GM21423 (cell line): ENCODE data around the gene ZFPM1.

Experiments used
- ATAC-seq: cut with Tn5 transposase; IDR thresholded peaks from one replicate; pipeline ENCODE4 v1.9.1; 2021; ENCODE audit warnings: mild to moderate bottlenecking, moderate library complexity; ENCODE audit not compliant: unreplicated experiment

The ZFPM1 gene

DNA sequence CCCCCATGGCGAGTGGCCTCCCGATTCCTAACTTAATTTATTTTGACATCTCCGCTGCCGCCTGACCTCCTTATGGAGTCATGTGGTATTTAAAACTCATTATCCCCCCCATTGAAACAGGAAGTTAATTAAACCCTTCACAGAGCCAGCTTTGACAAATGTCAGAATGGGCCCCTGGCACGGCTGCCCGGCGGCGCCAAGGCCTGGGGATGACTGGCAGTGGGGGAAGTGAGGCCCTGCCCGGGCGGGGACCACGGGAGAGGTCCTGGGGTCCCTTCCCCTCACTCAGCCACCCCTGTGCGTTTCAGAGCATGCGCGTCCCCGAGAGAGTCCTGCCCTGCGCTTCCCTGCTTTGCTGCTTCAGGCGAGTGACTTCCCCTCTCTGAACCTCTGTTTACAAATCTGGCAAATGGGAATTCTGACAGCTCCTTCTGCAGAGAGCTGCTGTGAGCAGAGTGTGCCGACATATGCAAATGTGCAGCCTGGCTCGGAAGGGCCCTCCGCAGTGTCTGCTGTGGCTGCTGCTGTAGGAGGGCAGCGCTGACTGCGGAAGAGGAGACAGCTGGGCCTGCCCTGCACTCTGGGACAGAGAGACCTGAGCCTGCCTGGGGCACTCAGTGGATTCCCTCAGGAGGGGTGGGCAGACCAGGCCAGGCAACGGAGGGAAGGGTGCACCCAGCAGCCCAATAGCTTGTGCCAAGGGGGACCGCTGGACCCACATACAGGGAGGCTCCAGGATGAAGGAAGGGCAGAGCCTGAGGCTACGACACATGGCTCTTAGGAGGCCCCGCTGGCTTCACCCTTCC lies 4.4 kb upstream of the ZFPM1 start:
- ATAC-seq, result no peak

DNA sequence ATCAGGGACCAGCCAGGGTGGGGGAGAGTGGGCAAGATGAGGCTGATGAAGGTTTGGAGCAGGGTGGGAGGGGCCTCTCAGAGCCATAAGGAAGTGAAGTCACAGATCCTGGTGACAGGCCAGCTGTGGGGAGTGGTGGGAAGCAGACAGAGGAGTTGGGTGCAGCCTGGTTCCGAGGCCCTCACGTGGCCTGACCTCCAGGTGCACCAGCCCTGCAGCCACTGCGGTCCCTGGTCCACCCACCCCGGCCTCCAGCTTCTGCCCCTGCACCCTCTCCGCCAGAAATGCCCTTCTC lies 3.9 kb upstream of the ZFPM1 start:
- no peak for ATAC-seq

- ATAC-seq, result no peak
Measured at GRCh38 chr16:88451586-88452481, 1.2 kb upstream of the ZFPM1 start.

GRCh38 chr16:88452482-88453216 lies 431 bp upstream of the ZFPM1 start:
- peak; percentile 49 for ATAC-seq

DNA sequence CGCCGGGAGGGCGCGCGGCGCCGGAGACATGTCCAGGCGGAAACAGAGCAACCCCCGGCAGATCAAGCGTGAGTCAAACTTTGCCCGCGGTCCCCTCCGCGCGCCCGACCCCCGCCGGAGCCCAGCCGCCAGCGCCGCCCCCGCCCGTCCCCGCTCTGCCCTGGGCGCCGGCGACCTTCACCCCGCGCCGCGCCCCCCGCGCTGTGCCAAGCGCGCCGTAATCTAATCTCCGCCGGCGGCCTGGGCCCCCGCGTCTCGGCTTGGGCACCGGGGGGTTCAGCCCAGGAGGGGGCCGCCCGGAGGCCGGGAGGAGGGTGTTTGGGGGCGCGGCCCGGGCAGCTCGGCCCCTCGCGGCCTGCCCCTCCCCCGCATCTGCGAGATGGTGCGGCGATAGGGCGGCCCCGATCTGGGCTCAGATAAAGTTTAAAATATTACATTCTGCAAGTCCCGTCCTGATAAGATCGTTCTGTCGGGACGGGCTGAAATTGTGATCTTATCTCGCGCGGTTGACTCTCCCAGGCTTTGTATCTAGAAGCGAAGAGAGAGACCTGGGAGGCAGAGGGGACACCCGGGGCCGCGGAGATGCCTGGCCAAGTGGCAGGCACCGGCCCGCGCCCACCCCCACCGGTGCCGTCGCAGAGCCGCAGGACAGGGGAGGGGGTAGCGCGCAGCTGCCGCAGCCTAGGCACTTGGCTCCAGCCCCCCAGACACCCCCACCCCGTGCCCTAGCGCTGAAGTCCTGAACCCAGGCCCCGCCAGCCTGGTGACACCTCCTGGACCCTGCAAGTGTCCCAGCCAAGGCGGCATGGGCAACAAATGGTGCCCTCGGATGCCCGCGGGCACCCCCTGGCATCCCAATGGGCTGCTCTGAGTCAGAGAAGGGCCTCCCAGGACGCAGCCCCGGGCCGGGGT lies 787 bp downstream of the ZFPM1 start:
- no peak for ATAC-seq

DNA sequence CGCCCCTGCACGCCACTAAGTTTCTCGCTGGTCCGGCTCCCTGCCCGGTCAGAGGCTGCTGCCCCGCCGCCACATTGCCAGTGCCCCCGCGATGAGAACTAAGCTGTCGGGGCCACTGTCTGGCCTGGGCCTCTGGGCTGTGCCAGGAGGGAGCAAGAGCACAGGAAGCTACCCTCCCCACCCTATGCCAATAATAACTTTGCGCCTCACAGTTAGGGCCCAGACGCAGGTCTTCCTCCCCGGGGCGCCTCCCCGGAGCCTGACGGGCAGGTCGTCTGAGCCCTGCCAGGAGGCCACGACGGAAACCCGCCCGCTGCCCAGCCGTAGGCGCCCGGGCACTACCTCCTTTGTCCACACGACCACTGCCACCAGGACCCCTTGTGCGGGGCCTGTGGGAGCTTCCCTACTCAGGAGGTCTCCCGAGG lies 1.5 kb downstream of the ZFPM1 start:
- ATAC-seq, result no peak

GRCh38 chr16:88455610-88456355 lies 2.7 kb downstream of the ZFPM1 start:
- ATAC-seq, result no peak

GRCh38 chr16:88456356-88457292 lies 3.5 kb downstream of the ZFPM1 start:
- ATAC-seq, result no peak

- no peak for ATAC-seq
Measured at GRCh38 chr16:88458039-88458772, 5.1 kb downstream of the ZFPM1 start.

- no peak for ATAC-seq
Measured at GRCh38 chr16:88458773-88459235, 5.7 kb downstream of the ZFPM1 start.

DNA sequence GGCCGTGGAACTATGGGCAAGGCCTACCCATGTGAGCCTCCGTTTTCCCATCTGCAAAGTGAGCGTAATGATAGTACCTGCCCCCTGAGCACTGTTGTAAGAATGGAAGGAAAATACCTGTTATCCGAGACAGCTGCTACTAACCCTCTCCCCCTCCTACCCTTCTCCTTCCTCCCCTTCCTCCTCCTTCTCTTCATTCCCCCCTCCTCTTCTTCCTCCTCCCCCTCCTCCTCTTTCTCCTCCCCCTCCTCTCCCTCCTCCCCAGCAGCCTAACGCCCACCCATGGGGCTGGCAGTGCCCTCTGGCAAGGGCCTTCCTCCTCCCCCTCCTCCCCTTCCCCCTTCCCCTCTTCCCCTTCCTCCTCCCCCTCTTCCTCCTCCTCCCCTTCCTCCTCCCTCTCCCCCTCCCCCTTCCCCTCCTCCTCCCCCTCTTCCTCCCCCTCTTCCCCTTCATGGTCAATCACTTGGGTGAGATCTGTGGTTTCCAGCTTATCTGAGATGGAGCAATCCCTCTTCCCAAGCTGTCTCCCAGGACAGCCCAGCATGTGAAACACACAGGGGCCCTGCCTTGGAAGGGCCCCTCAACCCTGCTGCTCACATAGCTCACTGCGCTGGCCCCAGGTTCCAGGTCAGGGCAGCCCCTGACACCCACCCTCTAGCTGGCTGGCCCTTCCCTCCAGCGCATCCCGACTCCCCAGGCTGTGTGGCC lies 6.4 kb downstream of the ZFPM1 start:
- ATAC-seq, result no peak

DNA sequence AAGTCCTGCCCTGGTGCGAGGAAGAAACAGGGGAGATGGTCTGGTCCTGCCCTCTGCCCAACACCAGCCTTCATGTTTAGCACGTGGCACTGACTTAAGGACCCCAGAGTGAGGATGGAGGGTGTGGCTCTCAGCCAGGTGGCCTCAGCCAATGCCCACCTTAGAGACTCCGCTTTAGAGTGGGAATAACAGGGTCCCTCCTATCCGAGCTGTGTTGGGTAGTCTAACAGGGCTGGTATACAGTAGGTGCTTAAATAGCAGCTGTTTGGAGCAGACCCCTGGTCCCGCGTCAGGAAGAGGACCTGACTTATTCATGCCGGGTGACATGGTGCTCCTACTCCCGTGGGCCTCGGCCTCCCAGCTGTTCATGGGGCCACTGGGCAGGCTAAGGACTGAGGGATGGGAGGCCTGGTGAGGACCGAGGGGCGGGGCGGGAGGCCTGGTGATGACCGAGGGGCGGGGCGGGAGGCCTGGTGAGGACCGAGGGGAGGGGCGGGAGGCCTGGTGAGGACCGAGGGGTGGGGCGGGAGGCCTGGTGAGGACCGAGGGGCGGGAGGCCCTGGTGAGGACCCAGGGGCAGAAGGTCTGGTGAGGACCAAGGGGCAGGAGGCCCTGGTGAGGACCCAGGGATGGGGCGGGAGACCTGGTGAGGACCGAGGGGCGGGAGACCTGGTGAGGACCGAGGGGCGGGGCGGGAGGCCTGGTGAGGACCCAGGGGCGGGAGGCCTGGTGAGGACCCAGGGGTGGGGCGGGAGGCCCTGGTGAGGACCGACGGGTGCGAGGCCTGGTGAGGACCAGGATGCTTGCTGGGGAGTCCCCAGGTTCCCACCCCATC lies 7.6 kb downstream of the ZFPM1 start:
- no peak for ATAC-seq

- ATAC-seq, result no peak
Measured at GRCh38 chr16:88461331-88462269, 8.5 kb downstream of the ZFPM1 start.

DNA sequence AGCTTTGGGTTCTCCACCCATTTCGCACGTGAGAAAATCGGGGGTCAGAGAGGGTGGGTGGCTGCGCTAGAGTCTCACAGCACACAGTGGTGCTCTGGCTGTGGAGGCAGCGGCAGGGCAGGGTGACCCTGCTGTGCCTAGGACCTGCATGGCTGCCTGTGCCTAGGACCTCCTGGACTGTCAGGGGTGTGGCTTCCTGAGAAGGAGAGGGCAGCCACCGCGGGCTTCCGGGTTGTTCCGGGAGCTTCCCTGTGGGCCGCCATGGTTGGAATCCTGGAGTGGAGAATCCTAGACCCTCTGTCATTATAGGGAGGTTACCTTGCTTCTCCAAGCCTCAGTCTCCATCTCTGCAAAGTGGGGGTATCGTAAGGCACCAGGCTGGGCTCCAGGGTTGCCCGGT lies 9.3 kb downstream of the ZFPM1 start:
- ATAC-seq, result no peak

DNA sequence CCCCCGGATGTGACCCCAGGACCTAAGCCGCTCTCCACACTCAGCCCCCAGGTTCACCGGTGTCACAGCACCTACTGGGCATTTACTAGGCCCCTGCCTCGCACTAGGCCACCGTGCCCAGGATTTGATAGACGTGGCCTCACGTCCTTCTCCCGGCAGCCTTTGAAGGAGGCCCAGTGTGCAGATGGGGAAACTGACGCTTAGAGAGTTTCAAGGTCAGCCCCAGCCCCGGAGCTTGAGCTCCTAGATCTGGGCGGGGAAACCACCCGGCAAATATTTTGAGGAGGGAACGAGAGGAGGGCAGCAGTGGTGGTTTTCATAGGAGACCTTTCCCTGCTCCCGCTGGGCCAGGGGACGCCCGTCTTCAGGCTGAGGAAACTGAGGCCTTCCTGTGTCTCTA lies 10.3 kb downstream of the ZFPM1 start:
- no peak for ATAC-seq
